Vagina (tissue), 2 donors: ENCODE measurements around the gene PRTN3.

Experiments
- POLR2A ChIP-seq, 2 donors: fragments of 450-650 bp; IDR thresholded peaks; one replicate each; pipeline ENCODE4 v1.6.1; 2017; ENCODE audit warnings: antibody characterized with exemption in 2 of 2, mild to moderate bottlenecking in 2 of 2, moderate library complexity in 2 of 2
- POLR2AphosphoS5 ChIP-seq, 2 donors: sonication (generic); formaldehyde crosslinking; IDR thresholded peaks; one replicate each; pipeline ENCODE4 v1.9.0; 2017; ENCODE audit warnings: antibody characterized with exemption in 2 of 2, mild to moderate bottlenecking in 2 of 2, low read depth in 1 of 2; ENCODE audit not compliant: insufficient read depth in 1 of 2
- TF ChIP-seq, protein P1 (sequence below), 3 experiments: fragments of 450-650 bp in 2 of 3; fragments of 200-600 bp in 1 of 3; sonication (generic) in 1 of 3; IDR thresholded peaks; one replicate each; pipeline ENCODE4 v1.5.1; 2017 to 2019; ENCODE audit warnings: antibody characterized with exemption in 3 of 3, mild to moderate bottlenecking in 2 of 3, moderate library complexity in 2 of 3

DNA sequence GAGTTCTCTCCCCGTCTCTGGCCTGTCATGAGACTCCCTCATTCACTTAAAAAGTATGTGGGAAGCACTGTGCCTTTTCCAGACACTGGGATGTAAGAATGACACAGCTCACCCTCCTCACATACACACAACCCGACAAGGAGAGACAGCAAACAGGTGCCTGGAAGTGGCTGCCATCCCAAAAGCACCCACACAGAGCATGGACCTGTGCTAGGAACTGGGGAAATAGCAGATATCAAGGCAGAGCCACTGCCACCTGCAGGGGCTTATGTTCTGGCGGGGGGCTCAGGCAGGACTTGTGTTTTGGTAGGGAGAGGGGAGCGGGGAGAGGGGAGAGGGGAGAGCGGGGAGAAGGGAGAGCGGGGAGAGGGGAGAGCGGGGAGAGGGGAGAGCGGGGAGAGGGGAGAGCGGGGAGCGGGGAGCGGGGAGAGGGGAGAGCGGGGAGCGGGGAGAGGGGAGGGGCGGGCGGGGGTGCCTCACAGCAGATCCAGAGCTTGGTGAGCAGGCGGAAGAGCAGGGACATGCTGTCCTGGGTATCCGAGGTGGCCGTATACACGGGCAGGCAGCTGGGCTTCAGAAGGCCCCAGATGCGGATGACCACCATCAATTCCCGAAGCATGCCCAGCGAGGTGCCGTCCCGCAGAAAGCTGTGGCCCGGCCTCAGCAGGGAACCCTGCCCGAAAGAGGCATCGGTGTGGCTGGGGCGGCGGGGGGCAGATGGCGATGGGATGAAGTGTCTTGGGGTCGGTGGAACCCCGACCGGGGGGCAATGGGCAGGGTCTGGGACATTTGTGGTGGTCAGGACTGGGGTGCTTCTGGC lies 30.9 kb downstream of the PRTN3 start:
- TF ChIP-seq, protein P1, sequence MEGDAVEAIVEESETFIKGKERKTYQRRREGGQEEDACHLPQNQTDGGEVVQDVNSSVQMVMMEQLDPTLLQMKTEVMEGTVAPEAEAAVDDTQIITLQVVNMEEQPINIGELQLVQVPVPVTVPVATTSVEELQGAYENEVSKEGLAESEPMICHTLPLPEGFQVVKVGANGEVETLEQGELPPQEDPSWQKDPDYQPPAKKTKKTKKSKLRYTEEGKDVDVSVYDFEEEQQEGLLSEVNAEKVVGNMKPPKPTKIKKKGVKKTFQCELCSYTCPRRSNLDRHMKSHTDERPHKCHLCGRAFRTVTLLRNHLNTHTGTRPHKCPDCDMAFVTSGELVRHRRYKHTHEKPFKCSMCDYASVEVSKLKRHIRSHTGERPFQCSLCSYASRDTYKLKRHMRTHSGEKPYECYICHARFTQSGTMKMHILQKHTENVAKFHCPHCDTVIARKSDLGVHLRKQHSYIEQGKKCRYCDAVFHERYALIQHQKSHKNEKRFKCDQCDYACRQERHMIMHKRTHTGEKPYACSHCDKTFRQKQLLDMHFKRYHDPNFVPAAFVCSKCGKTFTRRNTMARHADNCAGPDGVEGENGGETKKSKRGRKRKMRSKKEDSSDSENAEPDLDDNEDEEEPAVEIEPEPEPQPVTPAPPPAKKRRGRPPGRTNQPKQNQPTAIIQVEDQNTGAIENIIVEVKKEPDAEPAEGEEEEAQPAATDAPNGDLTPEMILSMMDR (IDR thresholded peaks at IDR 0.05), result no peak
- TF ChIP-seq POLR2AphosphoS5 (IDR thresholded peaks at IDR 0.05; ENCODE audit: insufficient read depth in 1 of 2, low read depth in 1 of 2) (no peak), POLR2A (IDR thresholded peaks at IDR 0.05) (no peak)
